Measurements from ENCODE around the gene RND3.
A peak's percentile ranks its signal among the peaks of the same experiment; 100 is the strongest.

The RND3 gene, protein sequence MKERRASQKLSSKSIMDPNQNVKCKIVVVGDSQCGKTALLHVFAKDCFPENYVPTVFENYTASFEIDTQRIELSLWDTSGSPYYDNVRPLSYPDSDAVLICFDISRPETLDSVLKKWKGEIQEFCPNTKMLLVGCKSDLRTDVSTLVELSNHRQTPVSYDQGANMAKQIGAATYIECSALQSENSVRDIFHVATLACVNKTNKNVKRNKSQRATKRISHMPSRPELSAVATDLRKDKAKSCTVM

DNA sequence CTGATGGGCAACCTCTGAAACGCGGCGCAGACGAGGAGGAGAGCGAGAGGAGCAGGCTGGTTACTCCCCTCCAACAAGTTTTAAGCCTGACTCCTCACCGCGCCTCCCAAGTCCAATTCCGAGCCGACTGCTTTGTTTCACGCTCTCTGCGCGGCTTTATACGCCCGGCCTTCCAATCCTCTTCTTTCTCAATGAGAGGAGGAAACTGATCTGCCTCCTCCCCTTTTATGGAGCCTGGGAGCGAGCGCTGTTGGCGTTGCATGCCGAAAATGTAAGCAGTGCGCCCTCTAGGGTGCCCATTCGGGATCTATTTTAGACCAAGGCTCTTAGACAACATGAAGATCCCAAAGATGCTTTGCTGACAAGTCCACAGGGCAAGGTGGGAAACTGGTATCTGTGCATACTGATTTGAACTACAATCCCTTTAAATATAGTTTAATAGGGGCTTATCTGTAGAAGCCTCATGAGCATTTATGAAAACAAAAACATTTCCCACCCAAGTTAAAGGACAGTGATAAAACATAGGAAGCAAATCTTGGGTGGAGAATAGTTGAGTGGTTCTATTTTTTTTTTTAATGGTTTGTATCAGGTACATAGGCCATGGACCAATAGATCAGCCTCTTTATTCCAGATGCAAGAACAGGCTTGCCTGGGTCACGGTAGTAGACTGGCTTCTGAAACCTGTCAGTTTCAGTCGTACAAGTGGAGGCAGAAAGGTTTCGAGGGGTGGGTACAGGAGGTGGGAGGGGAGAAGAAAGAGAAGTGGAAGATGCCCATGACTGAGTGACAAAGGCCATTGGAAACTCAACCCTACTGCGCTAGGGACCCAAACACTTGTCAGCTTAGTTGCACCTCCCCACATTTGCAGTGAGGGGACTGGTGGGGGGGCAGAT, at the start of gene RND3:
Gene RND3 (minus strand): TSS at position 131 of the 893 bp plus-strand sequence. CDS start 250 bp downstream, outside the sequence.
- Histone ChIP-seq H3K4me3 (peak within 1 kb of the TSS; percentile 44 to 73 (median 64)), H3K27ac (peak within 1 kb of the TSS; percentile 69 to 98 (median 91))

DNA sequence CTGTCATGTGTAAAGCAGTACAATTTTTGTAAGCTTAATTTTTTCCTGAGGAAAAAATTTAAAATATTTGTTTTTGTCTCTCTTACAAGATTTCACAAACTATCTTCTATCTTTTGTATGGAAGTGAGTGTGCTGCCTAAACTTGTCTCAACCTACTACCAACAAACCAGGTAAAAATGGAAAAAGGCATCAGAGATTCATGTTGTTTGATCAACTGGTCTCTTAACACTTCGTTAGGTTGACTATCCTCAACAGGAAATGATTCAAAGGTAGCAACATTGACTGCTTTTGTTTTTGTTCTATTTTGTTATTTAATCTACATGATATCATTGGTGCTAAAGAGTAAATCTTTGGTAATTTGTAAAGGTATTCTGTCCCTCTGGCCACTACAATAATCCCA, 47.7 kb upstream of the RND3 start:
- Histone ChIP-seq H3K4me3 (no peak overlapping the region), H3K27ac (no peak overlapping the region)

DNA sequence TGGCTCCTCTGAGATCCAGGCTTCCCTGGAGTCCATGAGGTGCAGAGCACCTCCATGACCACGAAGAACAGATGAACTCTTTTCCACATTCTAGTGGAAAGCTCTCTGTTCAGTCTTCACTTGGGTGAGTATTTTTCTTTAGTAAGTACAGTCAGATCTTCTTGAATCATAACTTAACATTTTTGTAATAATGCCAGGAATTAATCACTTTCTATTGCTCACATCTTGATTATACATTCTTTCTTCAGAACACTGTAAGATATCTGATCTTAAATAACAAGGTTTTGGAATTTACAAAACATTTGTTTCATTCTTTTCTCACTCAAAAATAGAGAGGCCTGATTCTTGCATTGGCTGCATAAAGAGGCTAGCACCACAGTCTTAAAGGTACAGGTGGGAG, 45.4 kb upstream of the RND3 start:
- Histone ChIP-seq H3K4me3 (no peak overlapping the region), H3K27ac (peak overlapping the region in 1 of 21 experiments; percentile 9)

DNA sequence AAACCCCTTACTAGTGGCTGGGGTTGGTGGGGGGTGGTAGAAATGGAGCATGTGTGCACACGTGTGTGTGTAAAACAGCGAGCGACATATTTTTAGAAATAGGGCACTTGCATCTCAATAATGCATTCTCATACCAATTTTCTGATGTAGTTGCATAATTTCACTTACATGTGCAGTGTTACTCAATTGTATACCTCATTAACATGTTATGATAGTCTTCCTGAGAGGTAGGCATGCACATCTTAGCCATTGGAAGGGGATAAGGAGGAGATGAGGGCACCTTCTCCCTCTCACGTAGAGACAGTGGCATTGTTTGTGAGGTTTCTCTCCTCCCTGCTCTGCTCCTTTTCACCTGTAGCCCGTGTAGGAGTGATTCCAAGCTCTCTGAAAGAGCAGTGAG, 44.6 kb upstream of the RND3 start:
- Histone ChIP-seq H3K27ac (peak overlapping the region in 1 of 21 experiments; percentile 9), H3K4me3 (no peak overlapping the region)

DNA sequence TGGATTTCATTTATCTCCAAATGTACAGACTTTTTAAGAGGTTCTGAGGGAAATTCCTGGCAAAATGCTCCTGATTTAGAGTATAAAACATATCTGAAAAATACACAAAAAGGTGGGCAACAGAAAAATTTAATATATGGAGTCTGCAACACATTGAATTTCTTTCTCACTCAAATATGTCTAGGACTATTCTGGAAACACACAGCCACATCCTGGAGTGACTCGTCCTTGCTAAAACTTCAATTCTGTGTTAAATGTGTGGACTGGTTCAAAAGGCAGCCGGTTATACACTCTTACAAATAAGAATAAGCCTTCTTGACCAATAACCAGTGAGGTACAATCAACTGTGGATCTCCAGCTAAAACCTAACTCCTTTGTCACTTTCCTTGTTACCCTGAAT, 44.1 kb upstream of the RND3 start:
- Histone ChIP-seq H3K27ac (no peak overlapping the region), H3K4me3 (no peak overlapping the region)

DNA sequence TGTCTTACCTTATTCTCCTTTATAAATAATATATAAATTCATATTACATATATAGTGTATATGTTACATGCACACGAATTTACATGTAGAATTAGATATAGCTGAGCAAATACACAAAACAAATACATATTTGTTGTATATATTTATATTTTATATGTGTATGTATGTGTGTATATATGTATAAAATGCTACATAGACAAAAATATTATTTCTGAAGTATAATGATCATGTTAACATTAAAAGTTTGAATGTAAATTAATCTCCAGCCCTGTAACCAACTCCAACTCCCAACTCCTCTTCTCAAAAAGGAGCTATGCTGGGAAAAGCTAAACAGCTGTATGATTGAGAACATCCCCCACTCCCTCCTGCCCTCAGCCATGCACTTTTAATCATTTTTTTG, 42.7 kb upstream of the RND3 start:
- peak overlapping the region in 8 of 21 experiments; percentile 20 to 78 (median 72) for H3K27ac ChIP-seq
- no peak overlapping the region for H3K4me3 ChIP-seq

DNA sequence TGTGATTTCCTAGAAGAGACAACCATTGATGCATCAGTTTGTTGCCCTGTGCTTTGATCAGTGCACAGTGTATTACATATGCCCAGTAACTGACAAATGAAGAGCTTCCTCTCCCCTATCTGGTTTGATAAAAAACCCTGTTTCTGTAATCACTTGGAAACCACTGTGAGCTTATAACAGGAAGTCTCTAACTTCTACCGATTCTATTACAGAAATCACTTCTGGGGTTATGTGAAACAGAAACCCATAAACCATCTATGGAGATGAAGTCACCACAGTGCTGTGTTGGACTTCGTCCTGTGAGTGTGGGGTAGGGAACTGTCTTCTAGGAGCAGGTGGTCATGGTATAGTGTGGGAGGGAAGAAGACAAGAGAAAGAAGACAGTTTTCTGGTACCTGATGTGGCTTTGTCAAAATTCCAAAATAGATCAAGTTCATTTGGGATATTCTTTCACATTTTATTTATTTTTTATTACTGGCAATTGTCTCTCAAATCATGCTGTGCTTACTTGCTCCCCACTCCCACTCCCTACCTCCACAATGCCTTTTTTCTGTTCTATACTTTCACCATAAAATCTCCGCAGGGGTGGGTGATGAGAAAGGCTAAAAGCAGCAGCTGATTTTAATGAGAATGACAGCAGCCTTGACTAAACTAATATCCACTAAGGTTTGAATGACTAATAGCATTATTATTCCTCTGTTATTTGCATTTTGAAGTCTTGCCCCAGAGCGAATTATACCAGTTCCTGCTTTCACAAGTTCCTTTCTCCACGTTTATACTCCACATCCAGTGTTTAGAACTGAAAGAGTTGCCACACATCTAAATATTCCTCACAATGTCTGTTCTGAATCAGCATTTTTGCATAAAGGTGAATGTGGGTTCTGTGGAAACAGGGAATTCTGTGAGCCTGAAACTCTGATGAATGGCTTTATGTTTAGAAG, 41.7 kb upstream of the RND3 start:
- no peak overlapping the region for H3K4me3 ChIP-seq

DNA sequence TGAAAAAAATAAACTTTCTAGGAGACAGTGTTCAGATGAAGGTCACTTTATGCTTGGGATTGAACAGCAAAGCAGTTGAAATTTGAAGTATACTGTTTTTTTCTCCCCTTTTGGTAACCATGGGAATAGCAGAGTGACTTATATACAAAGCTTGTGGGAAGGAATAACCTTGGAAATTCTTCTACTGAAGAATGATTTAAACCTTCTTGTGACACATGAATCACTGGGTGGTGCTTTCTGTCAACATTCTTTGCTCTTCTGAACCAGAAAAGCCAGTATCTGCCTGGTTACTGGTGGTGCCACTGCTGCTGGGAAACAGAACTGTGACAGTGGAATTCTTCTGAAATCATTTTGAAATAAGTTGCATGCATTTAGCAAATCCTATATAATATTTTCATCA, 39.4 kb upstream of the RND3 start:
- Histone ChIP-seq H3K4me3 (no peak overlapping the region), H3K27ac (peak overlapping the region in 15 of 21 experiments; percentile 1 to 67 (median 34))

More for the DNA sequence above, 41.7 kb upstream of the RND3 start:
- H3K27ac ChIP-seq: peak overlapping the region in 14 of 21 experiments; percentile 1 to 78 (median 60)

DNA sequence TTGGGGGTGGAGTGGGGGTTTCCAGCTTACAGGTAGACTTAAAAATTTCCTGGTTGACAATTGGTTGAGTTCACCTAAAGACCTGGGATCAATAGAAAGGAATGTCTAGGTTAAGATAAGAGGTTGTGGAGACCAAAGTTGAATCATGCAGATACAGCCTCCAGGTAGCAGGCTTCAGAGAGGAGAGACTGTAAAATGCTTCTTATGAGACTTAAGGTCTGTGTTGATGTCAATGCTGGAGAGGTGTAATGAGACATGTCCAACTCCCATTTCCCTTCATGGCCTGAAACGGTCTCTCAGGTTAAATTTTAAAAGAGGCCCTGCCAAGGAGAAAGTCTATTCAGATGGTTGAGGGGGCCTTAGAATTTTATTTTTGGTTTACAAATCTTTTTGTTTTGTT, 38.5 kb upstream of the RND3 start:
- H3K27ac ChIP-seq: peak overlapping the region in 14 of 21 experiments; percentile 1 to 67 (median 42)
- H3K4me3 ChIP-seq: no peak overlapping the region

DNA sequence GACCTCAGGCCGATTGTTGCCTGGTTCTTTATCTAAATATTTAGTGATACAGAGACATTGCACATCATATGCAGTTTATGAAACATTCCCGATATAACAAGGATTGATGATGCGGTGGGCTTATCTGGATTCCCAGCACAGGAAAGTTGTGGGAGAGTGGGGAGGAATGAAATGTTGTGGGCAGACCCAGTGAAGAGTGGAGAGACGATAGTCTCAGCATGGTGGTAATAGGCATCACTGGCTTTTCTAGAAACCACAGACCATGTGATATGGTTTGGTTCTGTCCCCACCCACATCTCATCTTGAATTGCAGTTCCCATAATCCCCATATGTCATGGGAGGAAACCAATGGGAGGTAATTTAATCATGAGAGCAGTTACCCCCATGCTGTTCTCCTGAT, 34.8 kb upstream of the RND3 start:
- Histone ChIP-seq H3K4me3 (no peak overlapping the region), H3K27ac (peak overlapping the region in 1 of 21 experiments; percentile 77)

DNA sequence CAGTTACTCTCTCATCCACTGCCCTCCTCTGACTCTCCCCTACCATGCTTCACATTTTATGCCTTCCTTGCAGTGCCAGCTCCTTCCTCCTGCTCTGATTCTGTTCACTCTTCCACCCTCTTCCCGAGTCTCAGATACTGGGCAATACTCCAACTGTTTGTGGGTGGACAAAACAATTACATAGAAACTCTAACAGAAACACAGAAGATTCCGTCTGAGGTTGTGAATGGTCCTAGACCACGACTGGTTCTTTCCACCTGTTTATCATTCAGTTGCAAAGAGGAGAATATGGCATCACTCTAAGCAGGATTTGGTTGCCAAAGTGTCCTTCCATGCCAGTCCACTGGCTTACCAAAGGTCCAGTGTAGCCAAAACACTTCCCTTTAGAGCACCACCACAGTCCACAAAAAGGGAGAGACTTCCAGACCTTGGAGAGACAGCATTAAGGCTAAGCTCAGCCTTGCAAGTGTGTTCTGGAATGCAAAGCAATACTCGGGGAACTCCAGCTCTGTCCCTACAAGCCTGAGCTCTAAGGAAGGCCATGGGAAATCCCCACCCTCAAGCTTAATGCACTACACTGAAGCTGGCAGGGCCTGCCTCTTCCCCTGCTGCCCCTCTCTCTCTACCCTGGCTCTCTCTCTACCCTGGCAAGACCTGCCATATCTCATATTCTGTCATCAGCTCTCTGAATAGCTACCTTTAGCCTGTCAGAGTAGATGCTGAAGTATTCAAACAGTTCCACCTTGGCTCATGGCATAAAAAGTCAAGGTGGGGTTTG, 33.6 kb upstream of the RND3 start:
- H3K27ac ChIP-seq: peak overlapping the region in 19 of 21 experiments; percentile 19 to 83 (median 64)
- H3K4me3 ChIP-seq: no peak overlapping the region

DNA sequence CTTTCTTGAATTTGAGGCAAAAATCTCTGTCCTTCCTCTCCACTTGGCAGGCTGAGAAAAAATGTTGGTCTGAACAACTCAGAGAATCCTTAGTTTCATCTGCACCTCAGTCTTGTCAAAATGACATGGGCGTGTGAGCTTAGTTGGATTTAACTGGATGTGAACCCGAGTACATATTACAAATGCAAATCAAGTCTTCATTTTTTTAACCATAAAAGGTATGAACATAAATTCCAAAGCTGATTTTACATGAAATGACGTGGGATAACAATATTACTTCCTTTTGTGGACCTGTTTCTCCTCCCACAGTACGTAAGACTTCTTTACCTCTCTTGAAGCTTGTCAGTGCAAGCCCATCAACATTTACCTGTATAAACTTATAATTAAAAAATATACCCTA, 32.6 kb upstream of the RND3 start:
- H3K27ac ChIP-seq: peak overlapping the region in 12 of 21 experiments; percentile 13 to 83 (median 70)

DNA sequence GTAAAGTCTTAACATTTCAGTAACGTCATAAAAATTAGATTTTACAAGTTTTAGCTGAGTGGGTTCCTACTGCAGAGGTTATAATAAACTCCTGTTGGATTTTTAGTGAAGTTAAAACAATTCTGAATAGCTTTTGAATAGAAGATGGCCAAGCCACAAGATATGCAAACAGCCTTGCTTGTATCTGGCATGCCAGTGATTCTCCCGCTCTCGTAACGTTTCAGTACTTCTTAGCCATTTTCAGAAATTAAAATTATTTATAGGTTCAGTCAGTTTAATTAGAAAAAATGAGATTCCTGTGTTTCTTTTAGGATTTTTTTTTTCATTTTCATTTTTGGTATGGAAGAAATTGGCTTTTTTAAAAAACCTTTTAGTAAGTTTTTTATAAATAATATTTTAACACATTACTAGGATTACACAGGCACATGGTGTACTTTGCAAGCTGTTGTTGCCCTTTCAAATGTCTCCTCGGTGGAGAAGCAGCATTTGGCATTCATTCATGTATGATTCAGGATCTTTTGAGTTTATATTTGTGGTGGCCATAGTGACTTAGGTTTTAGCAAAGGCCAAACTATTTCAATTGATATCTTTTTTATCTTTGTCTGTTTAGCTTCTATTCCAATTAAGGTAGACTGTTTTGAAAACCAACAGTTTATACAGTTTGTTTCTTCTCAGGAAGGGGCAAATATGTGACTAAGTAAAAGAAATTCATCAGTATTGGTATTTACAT, 30.6 kb upstream of the RND3 start:
- Histone ChIP-seq H3K4me3 (no peak overlapping the region), H3K27ac (peak overlapping the region in 4 of 21 experiments; percentile 5 to 47 (median 34))

More for the DNA sequence above, 32.6 kb upstream of the RND3 start:
- peak overlapping the region in 1 of 7 experiments; percentile 6 for H3K4me3 ChIP-seq

DNA sequence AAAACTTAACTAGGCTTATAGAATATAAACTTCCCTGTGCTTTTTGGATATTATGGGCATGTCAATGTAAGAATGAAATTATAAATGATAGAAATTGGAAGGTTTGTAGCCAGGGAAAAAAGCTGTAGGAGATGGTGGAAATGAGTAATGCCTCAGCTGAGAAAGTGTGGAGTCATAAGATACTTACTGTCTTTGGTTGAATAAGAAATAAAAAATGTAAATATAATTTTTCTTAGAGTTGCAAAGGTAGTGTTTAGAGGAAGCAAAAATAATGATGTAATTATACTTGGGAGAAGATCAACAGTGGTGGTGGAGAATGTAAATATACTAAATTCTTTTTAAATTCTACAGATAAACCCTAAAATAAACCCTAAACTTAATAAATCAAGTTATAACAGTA, 26.2 kb upstream of the RND3 start:
- no peak overlapping the region for H3K27ac ChIP-seq
- no peak overlapping the region for H3K4me3 ChIP-seq

DNA sequence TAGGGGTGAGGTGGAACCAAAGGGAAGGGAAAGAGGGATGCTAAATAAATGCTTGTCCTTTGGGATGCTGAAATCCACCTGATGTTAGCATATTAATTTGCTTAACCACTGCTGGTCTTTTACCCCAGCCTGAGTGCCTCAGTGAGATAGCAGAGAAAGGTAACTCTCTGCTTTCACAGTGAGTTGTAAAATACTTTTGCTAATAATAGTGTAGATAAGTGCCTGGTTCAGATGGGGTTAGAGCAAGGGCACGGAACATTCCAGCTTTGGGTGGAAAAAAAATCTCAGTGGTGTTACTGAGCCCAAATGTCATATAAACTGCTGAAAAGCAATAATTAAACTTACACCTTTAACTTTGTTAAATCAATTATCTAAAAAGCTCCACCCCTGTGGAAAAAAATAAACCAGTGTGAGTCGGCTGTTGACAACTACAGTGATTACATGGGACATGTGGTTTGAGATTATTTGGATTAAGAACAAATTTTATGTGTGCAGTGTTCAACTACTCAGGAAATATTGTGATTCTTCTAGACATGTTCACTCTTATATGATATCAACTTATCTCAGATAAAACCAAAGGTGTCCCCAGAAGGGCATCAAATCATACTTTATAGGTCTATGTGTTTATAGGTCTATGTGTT, 21.1 kb upstream of the RND3 start:
- Histone ChIP-seq H3K4me3 (no peak overlapping the region), H3K27ac (no peak overlapping the region)

DNA sequence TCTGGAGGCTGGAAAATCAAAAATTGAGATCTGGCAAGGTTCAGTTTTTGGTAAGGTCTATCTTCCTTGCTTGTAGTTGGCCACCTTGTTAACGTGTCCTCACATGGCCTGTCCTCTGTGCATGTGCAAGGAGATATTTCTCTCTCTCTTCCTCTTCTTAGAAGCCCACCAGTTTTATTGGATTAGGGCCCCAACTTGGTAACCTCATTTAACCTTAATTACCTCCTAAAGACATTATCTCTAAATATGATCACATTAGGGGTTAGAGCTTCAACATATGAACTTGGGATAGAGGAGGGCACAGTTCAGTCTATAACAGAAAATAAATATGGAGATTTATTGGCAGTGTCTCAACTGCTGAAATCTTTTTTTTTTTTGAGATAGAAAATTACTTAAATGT, 19.6 kb upstream of the RND3 start:
- no peak overlapping the region for H3K27ac ChIP-seq
- no peak overlapping the region for H3K4me3 ChIP-seq

DNA sequence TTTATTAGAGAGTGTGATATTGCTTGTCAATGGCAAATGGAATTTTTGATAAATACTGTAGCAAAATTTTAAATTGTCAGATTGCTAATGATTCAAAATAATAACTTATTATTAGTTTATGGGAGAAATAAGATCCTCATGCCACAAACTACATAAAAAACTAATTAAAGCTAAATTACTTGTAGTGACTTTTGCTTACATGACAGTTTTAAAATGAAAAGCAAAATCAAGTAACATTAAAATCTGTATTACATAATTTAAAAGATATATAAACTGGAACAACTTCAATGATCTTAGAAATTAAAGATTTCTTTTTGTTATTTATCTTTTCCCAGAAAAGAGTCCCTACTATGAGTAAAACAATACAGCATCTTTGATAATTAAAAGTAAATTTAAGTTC, 17.7 kb upstream of the RND3 start:
- Histone ChIP-seq H3K27ac (no peak overlapping the region), H3K4me3 (no peak overlapping the region)

All from skin epidermis (tissue), 12 donors.